ENCODE measurements around the gene ADAMTS2.

The ADAMTS2 gene

GRCh38 chr5:179263391-179264052 is 81.7 kb downstream of the ADAMTS2 start:
- Histone ChIP-seq H3K79me1 (replicated peaks; ENCODE audit: low read length, poor library complexity, severe bottlenecking) (no peaks in the 10 kb centered on the region), H3K27ac (ENCODE audit: low read length, poor library complexity, severe bottlenecking) (no peak overlapping the region), H4K91ac (ENCODE audit: low read length) (peak overlapping the region; percentile 87), H4K8ac (ENCODE audit: low read length) (no peak overlapping the region), H2BK120ac (ENCODE audit: low read depth, low read length) (no peak overlapping the region), H2BK12ac (ENCODE audit: low read length in 2 of 2) (peak overlapping the region; percentile 65 to 76), H2BK5ac (ENCODE audit: low read depth, low read length, poor library complexity, severe bottlenecking) (no peak overlapping the region), H3K27me3 (ENCODE audit: control insufficient read depth in 1 of 2, insufficient read depth in 1 of 2, low read length in 2 of 2) (no peaks in the 10 kb centered on the region), H2AK5ac (ENCODE audit: low read length, severe bottlenecking) (no peak overlapping the region), H3K23ac (ENCODE audit: low read length in 2 of 2) (no peak overlapping the region), H2AFZ (ENCODE audit: low read depth, low read length) (no peak overlapping the region), H3K36me3 (ENCODE audit: control insufficient read depth in 1 of 2, insufficient read depth in 2 of 2, low read depth in 1 of 2, low read length in 2 of 2) (peaks cover 0 to 12% of the 10 kb centered on the region in 2 experiments), H3K14ac (ENCODE audit: low read length in 2 of 2) (no peak overlapping the region), H3K4me3 (ENCODE audit: insufficient read depth in 1 of 2, low read depth in 1 of 2, low read length in 2 of 2) (no peak overlapping the region), H3K9ac (ENCODE audit: low read length) (no peak overlapping the region), H3K4me2 (ENCODE audit: low read length, poor library complexity, severe bottlenecking) (no peak overlapping the region), H3K4me1 (ENCODE audit: control insufficient read depth, insufficient read depth, low read depth, low read length) (peaks cover 38% of the 10 kb centered on the region), H3K18ac (ENCODE audit: low read depth in 1 of 2, low read length in 2 of 2) (no peak overlapping the region), H3K4ac (ENCODE audit: low read depth in 1 of 2, low read length in 2 of 2) (peak overlapping the region in 1 of 2 experiments; percentile 35), H2BK15ac (ENCODE audit: low read depth, poor library complexity, severe bottlenecking) (no peak overlapping the region), H3K9me3 (ENCODE audit: control insufficient read depth, low read length) (no peaks in the 10 kb centered on the region)
- WGBS: 94% methylated on average over 23 of the region's 23 CpGs
- no peak for DNase-seq

- no peak overlapping the region for H2BK5ac ChIP-seq (ENCODE audit: low read depth, low read length, poor library complexity, severe bottlenecking)
- H3K4ac ChIP-seq (ENCODE audit: low read depth in 1 of 2, low read length in 2 of 2): peak overlapping the region; percentile 37 to 57
- H3K4me3 ChIP-seq (ENCODE audit: insufficient read depth in 1 of 2, low read depth in 1 of 2, low read length in 2 of 2): no peak overlapping the region
- H3K27ac ChIP-seq (ENCODE audit: low read length, poor library complexity, severe bottlenecking): no peak overlapping the region
- H3K14ac ChIP-seq (ENCODE audit: low read length in 2 of 2): no peak overlapping the region
- H4K8ac ChIP-seq (ENCODE audit: low read length): peak overlapping the region; percentile 33
- H3K4me1 ChIP-seq (ENCODE audit: control insufficient read depth, insufficient read depth, low read depth, low read length): peaks cover 41% of the 10 kb centered on the region
- H2BK12ac ChIP-seq (ENCODE audit: low read length in 2 of 2): peak overlapping the region; percentile 57 to 66
- no peaks in the 10 kb centered on the region for H3K27me3 ChIP-seq (ENCODE audit: control insufficient read depth in 1 of 2, insufficient read depth in 1 of 2, low read length in 2 of 2)
- no peak overlapping the region for H2BK15ac ChIP-seq (ENCODE audit: low read depth, poor library complexity, severe bottlenecking)
- H2AFZ ChIP-seq (ENCODE audit: low read depth, low read length): no peak overlapping the region
- no peak overlapping the region for H3K23ac ChIP-seq (ENCODE audit: low read length in 2 of 2)
- H3K79me1 ChIP-seq (replicated peaks; ENCODE audit: low read length, poor library complexity, severe bottlenecking): no peaks in the 10 kb centered on the region
- H2AK5ac ChIP-seq (ENCODE audit: low read length, severe bottlenecking): no peak overlapping the region
- H3K9me3 ChIP-seq (ENCODE audit: control insufficient read depth, low read length): no peaks in the 10 kb centered on the region
- H2BK120ac ChIP-seq (ENCODE audit: low read depth, low read length): no peak overlapping the region
- H3K9ac ChIP-seq (ENCODE audit: low read length): no peak overlapping the region
- peak overlapping the region; percentile 84 for H4K91ac ChIP-seq (ENCODE audit: low read length)
- H3K4me2 ChIP-seq (ENCODE audit: low read length, poor library complexity, severe bottlenecking): no peak overlapping the region
- peaks cover 0 to 8% of the 10 kb centered on the region in 2 experiments for H3K36me3 ChIP-seq (ENCODE audit: control insufficient read depth in 1 of 2, insufficient read depth in 2 of 2, low read depth in 1 of 2, low read length in 2 of 2)
- peak overlapping the region in 1 of 2 experiments; percentile 25 for H3K18ac ChIP-seq (ENCODE audit: low read depth in 1 of 2, low read length in 2 of 2)
- 96% methylated on average over 30 of the region's 30 CpGs for WGBS
- no peak for DNase-seq
These were observed 82.9 kb downstream of the ADAMTS2 start for GRCh38 chr5:179262126-179262920.

DNA sequence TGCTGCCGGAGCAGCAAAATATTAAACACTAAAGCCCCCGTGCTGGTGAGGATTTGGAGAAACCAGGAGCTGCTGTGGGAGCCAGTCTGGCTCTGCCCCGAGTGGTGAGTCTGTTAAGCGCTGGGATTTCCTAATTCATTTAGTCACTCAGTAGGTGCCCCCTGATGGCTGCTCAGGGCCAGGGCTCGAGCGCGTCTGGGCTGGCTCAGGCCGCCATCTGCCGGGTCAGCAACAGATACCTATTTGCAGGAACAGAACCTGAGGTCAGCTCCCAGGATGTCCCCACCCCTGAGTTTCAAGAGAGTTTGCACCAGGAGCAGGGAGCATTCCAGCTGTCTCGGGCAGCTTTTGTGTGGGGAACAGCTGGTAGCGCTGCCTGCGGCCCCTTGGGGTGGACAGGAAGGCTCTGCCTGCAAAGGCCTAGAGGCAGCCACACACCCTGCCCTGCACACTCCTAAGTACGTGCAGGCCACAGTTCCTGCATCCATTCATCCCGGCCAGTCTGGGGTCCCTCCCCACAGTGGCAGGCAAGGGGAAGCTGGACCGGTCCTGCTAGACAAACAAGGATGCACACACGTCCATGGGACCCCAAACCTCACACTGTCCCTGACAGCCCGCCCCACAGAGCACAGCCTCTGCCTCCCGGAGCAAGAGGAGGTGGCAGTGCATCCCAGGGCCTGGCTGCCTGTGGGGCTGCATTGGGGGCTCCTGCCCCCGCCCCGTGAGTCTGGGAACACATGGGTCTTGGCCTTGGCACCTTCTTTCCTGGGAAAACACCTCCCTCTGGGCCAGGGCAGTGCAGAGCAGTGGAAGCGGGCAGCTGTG is 83.7 kb downstream of the ADAMTS2 start:
- Histone ChIP-seq H3K9ac (ENCODE audit: low read length) (no peak overlapping the region), H3K79me1 (replicated peaks; ENCODE audit: low read length, poor library complexity, severe bottlenecking) (no peaks in the 10 kb centered on the region), H3K14ac (ENCODE audit: low read length in 2 of 2) (no peak overlapping the region), H3K4me2 (ENCODE audit: low read length, poor library complexity, severe bottlenecking) (no peak overlapping the region), H3K4ac (ENCODE audit: low read depth in 1 of 2, low read length in 2 of 2) (peak overlapping the region; percentile 42 to 47), H2BK12ac (ENCODE audit: low read length in 2 of 2) (peak overlapping the region; percentile 57 to 69), H3K4me1 (ENCODE audit: control insufficient read depth, insufficient read depth, low read depth, low read length) (peaks cover 33% of the 10 kb centered on the region), H3K27ac (ENCODE audit: low read length, poor library complexity, severe bottlenecking) (no peak overlapping the region), H3K23ac (ENCODE audit: low read length in 2 of 2) (no peak overlapping the region), H2AFZ (ENCODE audit: low read depth, low read length) (no peak overlapping the region), H2AK5ac (ENCODE audit: low read length, severe bottlenecking) (no peak overlapping the region), H3K18ac (ENCODE audit: low read depth in 1 of 2, low read length in 2 of 2) (peak overlapping the region; percentile 37 to 82), H3K9me3 (ENCODE audit: control insufficient read depth, low read length) (no peaks in the 10 kb centered on the region), H4K91ac (ENCODE audit: low read length) (peak overlapping the region; percentile 84), H3K27me3 (ENCODE audit: control insufficient read depth in 1 of 2, insufficient read depth in 1 of 2, low read length in 2 of 2) (no peaks in the 10 kb centered on the region), H3K4me3 (ENCODE audit: insufficient read depth in 1 of 2, low read depth in 1 of 2, low read length in 2 of 2) (no peak overlapping the region), H2BK120ac (ENCODE audit: low read depth, low read length) (no peak overlapping the region), H2BK15ac (ENCODE audit: low read depth, poor library complexity, severe bottlenecking) (no peak overlapping the region), H3K36me3 (ENCODE audit: control insufficient read depth in 1 of 2, insufficient read depth in 2 of 2, low read depth in 1 of 2, low read length in 2 of 2) (peaks cover 0 to 8% of the 10 kb centered on the region in 2 experiments), H2BK5ac (ENCODE audit: low read depth, low read length, poor library complexity, severe bottlenecking) (no peak overlapping the region), H4K8ac (ENCODE audit: low read length) (peak overlapping the region; percentile 35)
- 59% methylated on average over 19 of the region's 21 CpGs for WGBS
- peak; percentile 75 for DNase-seq
